Stomach (tissue), 9 donors: ENCODE data around the gene OGT. TPM values are rescaled to one million over a fixed set of nuclear protein-coding genes. Genes with fewer than 3 reads are reported as not detected.

Source experiments
- DNase-seq, 2 donors: peaks; one replicate each; pipeline versions ENCODE4 v3.0.0 to v3.0.0-alpha.2; 2013 to 2019
- H3K27ac ChIP-seq, 5 donors: fragments of 200-600 bp in 4 of 5; sonication (generic) in 4 of 5; one replicate each; pipeline ENCODE4 v1.5.1; 2013 to 2019; ENCODE audit warnings: mild to moderate bottlenecking in 1 of 5, moderate library complexity in 1 of 5
- H3K27me3 ChIP-seq, 3 donors: fragments of 200-600 bp; sonication (generic); one replicate each; pipeline ENCODE4 v1.5.1; 2017 to 2019; ENCODE audit warnings: mixed run types in 1 of 3
- H3K36me3 ChIP-seq, 4 donors: fragments of 200-600 bp; sonication (generic); 1 replicate in 3 of 4; 2 replicates in 1 of 4; pipeline ENCODE4 v1.5.1; 2016 to 2019
- H3K4me1 ChIP-seq, 4 donors: fragments of 200-600 bp; sonication (generic); one replicate each; pipeline ENCODE4 v1.5.1; 2016 to 2019
- H3K4me3 ChIP-seq, 4 donors: fragments of 200-600 bp; sonication (generic) in 3 of 4; one replicate each; pipeline ENCODE4 v1.5.1; 2016 to 2019; ENCODE audit warnings: mild to moderate bottlenecking in 1 of 4
- H3K9me3 ChIP-seq, 4 donors: fragments of 200-600 bp; sonication (generic); one replicate each; pipeline ENCODE4 v1.5.1; 2016 to 2019
- EP300 ChIP-seq: sonication (generic); formaldehyde crosslinking; IDR thresholded peaks from one replicate; pipeline ENCODE4 v1.6.1; 2017; ENCODE audit warnings: antibody characterized with exemption
- POLR2A ChIP-seq, 4 donors: fragments of 450-650 bp; IDR thresholded peaks; one replicate each; pipeline ENCODE4 v1.6.1; 2016; ENCODE audit warnings: antibody characterized with exemption in 4 of 4, control low read depth in 2 of 4, mild to moderate bottlenecking in 1 of 4, moderate library complexity in 1 of 4
- POLR2AphosphoS5 ChIP-seq, 3 donors: sonication (generic); formaldehyde crosslinking; IDR thresholded peaks; one replicate each; pipeline ENCODE4 v1.6.1; 2016; ENCODE audit warnings: antibody characterized with exemption in 3 of 3
- WGBS, 5 donors: extraction: QIAGEN DNeasy Blood & Tissue Kit in 3 of 5; methylation state at CpG; one replicate each; pipeline versions ENCODE4 v1.1.5 to v1.1.7; 2013 to 2018; 5-methylcytosine and 5-hydroxymethylcytosine counted together
- intact Hi-C: fragments of 100-400 bp; cut with DNase I; formaldehyde crosslinking; loops from one replicate; pipeline ENCODE4 v1.15.1; 2023; ENCODE audit warnings: low total_unique reads
- polyA plus RNA-seq, 3 donors: library from polyadenylated mRNA; stranded (reverse); fragments of 200-250 nt; gene quantifications; one replicate each; pipeline ENCODE4 v1.2.3, GENCODE V29; 2013
- total RNA-seq, 5 donors: library from RNA; depleted of rRNA; stranded (reverse); fragments of >200 nt; gene quantifications; one replicate each; pipeline versions ENCODE4 v1.1.0 to v1.2.3, GENCODE V29; 2014 to 2016
- TF ChIP-seq, protein P1 (sequence below), 7 experiments: fragments of 450-650 bp in 4 of 7; fragments of 200-600 bp in 3 of 7; sonication (generic) in 3 of 7; IDR thresholded peaks; one replicate each; pipeline ENCODE4 v1.5.1; 2016 to 2019; ENCODE audit warnings: antibody characterized with exemption in 7 of 7, control low read depth in 2 of 7, mild to moderate bottlenecking in 1 of 7
- donor health status: healthy with polysubstance abuse.
- donor health status: Bipolar disorder and iron deficiency.
- donor health status: healthy.

Gene OGT
- total and polyA plus RNA-seq, 8 donors, result 9.6 to 303 (median 85.9) TPM

DNA sequence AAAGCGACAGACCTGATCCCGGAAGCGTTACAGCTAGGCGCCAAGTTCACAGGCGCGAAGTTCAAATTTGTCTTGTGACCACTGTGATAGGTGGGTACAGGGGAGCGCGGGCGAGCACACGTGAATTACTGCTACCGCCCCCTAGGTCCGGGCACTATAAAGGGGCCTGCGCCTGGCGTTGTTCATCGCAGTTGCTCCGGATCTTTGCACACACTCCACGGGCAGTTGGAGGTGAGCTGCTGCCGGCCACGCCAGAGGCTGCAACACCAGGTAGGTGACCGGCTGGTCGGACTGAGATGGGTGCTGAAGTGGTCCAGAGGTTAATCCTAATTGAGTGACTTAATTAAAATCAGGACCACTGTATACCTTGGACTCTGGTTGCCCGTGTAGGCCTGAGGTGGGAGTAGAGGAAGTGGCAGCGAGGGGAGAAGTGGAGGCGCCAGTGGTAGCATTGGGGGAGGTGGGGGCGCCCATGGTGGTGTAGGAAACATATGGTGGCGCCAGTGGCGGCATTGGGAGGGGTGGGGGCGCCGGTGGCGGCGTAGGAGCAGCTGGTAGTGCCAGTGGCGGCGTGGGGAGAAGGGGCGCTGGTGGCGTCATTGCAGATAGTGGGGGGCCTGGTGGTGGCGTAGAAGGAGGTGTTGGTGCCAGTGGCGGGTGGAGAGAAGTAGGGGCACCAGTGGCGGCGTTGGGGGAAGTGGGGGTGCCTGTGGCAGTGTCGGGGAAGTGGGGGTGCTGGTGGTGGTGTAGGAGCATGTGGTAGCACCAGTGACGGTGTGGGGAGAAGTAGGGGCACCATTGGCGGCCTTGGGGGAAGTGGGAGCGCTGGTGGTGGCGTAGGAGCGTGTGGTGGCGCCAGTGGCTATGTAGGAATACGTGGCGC is 45.6 kb downstream of the OGT start, which contains the start of gene GCNA:
TSS of gene GCNA (plus strand) at position 185 of the 883 bp plus-strand sequence. CDS start 2,385 bp downstream, outside the sequence.
- no peak for TF ChIP-seq POLR2A (IDR thresholded peaks at IDR 0.05)
- TF ChIP-seq, protein P1, sequence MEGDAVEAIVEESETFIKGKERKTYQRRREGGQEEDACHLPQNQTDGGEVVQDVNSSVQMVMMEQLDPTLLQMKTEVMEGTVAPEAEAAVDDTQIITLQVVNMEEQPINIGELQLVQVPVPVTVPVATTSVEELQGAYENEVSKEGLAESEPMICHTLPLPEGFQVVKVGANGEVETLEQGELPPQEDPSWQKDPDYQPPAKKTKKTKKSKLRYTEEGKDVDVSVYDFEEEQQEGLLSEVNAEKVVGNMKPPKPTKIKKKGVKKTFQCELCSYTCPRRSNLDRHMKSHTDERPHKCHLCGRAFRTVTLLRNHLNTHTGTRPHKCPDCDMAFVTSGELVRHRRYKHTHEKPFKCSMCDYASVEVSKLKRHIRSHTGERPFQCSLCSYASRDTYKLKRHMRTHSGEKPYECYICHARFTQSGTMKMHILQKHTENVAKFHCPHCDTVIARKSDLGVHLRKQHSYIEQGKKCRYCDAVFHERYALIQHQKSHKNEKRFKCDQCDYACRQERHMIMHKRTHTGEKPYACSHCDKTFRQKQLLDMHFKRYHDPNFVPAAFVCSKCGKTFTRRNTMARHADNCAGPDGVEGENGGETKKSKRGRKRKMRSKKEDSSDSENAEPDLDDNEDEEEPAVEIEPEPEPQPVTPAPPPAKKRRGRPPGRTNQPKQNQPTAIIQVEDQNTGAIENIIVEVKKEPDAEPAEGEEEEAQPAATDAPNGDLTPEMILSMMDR (IDR thresholded peaks at IDR 0.05), result no peak
- TF ChIP-seq POLR2AphosphoS5 (IDR thresholded peaks at IDR 0.05), result no peak
- no peak for TF ChIP-seq EP300
- peaks cover 5 to 47% (median 38%) of the 10 kb centered on the region in 4 donors for H3K36me3 ChIP-seq
- H3K9me3 ChIP-seq, result no peaks in the 10 kb centered on the region
- H3K27me3 ChIP-seq, result no peaks in the 10 kb centered on the region
- H3K27ac ChIP-seq, result no peak within 1 kb of the TSS
- no peaks in the 10 kb centered on the region for H3K4me1 ChIP-seq
- DNase-seq, result no peak
- no peak within 1 kb of the TSS for H3K4me3 ChIP-seq
- WGBS, 5 donors, result 95 to 98% (median 97%) methylated on average over 23 to 48 of the region's 48 CpGs
- intact Hi-C loops, result no loop called here

DNA sequence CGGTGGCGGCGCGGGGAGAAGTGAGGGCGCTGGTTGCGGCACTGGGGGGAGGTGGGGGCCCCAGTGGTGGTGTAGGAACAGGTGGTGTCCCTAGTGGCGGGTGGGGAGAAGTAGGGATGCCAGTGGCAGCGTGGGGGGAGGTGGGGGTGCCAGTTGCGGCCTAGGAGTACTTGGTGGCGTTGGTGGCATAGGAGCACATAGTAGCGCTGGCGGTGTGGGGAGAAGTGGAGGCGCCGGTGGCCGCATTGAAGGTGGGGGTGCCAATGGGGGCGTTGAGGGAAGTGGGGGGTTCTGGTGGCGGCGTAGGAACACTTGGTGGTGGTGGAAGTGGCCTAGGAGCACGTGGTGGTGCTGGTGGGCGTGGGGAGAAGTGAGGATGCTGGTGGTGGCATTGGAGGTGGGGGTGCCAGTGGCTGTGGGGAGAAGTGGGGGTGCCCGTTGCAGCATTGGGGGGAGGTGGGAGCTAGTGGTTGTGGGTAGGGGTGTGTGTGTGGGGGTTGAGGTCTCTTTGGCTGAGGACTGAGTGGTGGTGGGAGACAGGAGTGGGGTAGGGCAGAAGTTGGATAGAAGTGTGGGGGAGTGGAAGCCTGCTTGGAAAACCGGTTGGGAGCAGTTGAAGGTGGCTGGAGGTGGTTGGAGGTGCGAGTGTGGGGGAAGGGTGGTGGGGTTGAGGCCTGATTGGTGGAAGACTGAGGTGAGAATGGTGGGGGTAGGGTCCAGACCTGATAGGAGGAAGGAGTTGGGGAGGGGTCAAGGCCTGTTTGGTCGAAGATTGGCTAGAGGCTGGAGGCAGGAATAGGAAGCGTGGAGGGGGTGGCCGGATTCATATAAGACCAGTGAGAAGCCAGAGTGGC is 46.5 kb downstream of the OGT start:
- Histone ChIP-seq H3K9me3 (no peaks in the 10 kb centered on the region), H3K4me1 (no peaks in the 10 kb centered on the region), H3K27me3 (no peaks in the 10 kb centered on the region), H3K36me3 (peaks cover 0 to 39% (median 29%) of the 10 kb centered on the region in 4 donors), H3K4me3 (no peak overlapping the region), H3K27ac (no peak overlapping the region)
- no peak for DNase-seq
- no peak for TF ChIP-seq POLR2A (IDR thresholded peaks at IDR 0.05)
- TF ChIP-seq EP300, result no peak
- TF ChIP-seq POLR2AphosphoS5 (IDR thresholded peaks at IDR 0.05), result no peak
- TF ChIP-seq, protein P1 (IDR thresholded peaks at IDR 0.05), result no peak
- 92 to 93% (median 93%) methylated on average over 20 to 26 of the region's 26 CpGs for WGBS, 5 donors
- intact Hi-C loops, result no loop called here

DNA sequence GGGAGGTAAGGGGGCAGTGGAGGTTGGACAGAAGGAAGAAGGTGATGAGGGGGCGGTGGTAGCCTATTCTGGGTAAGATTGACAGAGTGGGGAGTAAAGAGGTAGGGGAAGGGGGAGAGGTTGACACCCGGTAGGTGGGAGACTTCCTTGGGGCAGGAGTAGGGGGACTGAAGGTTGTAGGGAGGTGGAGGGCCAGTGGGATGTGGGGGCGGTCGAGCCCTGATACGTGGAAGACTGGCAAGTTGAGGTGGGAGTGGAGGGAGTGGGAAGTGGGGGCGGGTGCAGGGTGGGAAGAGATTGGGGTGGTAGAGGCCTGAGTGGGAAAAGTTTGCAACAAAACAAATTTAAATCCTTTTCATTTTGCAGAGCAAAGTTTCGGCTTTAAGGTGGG is 47.1 kb downstream of the OGT start:
- Histone ChIP-seq H3K4me3 (no peak overlapping the region), H3K4me1 (no peaks in the 10 kb centered on the region), H3K9me3 (no peaks in the 10 kb centered on the region), H3K27ac (no peak overlapping the region), H3K36me3 (peaks cover 0 to 32% (median 23%) of the 10 kb centered on the region in 4 donors), H3K27me3 (no peaks in the 10 kb centered on the region)
- 79 to 88% (median 83%) methylated on average over 6 to 7 of the region's 7 CpGs for WGBS, 5 donors
- TF ChIP-seq EP300 (no peak), POLR2AphosphoS5 (IDR thresholded peaks at IDR 0.05) (no peak), POLR2A (IDR thresholded peaks at IDR 0.05) (no peak)
- TF ChIP-seq, protein P1 (IDR thresholded peaks at IDR 0.05), result no peak
- intact Hi-C loops, result no loop called here
- no peak for DNase-seq

DNA sequence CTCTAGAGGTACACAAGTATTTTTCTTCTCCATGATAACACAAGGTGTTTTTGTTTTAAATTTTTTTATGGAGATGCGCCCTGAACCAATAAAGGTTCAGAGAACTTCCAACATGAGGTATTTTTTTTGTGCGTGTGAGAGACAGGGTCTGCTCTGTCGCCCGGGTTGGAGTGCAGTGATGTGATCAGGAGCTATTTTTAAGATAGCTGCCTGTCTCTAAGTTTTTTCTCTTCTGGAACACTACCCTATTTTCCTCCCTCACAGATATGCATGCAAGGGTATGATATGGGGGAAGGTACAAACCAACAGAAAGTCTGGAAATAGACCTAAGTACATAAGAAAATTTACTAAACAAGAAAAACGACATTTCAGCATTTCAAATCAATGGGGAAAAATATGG is 48.3 kb downstream of the OGT start:
- no peak for TF ChIP-seq EP300
- TF ChIP-seq, protein P1 (IDR thresholded peaks at IDR 0.05), result no peak
- TF ChIP-seq POLR2AphosphoS5 (IDR thresholded peaks at IDR 0.05), result no peak
- TF ChIP-seq POLR2A (IDR thresholded peaks at IDR 0.05), result no peak
- Histone ChIP-seq H3K27ac (no peak overlapping the region), H3K4me3 (no peak overlapping the region), H3K9me3 (no peaks in the 10 kb centered on the region), H3K36me3 (peaks cover 0 to 20% (median 11%) of the 10 kb centered on the region in 4 donors), H3K4me1 (no peaks in the 10 kb centered on the region), H3K27me3 (no peaks in the 10 kb centered on the region)
- 61 to 79% (median 75%) methylated on average over 5 of the region's 5 CpGs for WGBS, 5 donors
- intact Hi-C loops, result no loop called here
- DNase-seq, result no peak
